ENCODE data around the gene SMIM41. TPM values are rescaled to one million over a fixed set of nuclear protein-coding genes. Genes with fewer than 3 reads are reported as not detected.

SMIM41 gene
- total RNA-seq, 1 donor from 2014 or later: 0.16 TPM

DNA sequence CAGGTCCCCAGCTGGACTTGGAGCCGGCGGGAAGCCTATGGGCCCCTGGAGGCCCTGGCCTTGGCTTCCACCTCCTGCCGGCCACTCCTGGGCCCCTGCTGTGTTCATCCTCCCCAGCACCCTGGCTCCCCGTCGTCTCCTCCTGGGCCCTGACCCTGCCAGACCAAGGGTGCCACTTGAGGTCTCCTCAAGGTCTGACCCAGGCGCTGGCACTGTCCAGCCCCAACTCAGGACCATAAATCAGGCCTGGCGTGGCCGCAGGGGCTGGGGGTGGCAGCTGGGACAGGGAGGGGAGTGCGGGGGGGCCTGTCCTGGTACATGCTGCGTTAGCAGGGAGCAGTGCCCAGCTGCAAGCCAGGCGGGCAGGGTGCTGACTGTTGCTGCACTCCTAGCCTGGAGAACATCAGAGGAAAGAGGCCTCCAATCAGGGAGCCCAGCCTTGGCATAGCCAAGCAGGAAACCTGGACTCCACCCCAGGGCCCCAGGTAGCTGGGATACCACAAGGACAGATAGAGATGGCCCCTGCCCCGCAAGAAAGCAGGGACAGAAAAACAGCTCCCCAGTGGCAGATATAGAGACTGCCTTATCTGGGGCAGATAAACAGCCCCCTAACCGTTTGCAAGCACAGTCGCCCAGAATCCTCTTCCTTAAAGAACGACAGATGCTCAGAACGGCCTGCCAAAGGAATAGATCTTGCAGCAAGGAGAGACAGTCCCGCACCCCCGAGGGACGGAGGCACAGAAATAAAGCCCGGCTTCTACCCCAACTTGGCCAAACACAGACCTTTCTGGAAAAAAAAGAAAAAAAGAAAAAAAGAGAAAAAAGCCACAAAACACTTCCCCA lies 16.2 kb upstream of the SMIM41 start:
- Mint-ChIP-seq H3K4me1 (no peaks in the 10 kb centered on the region), H3K4me3 (no peak overlapping the region), H3K36me3 (no peaks in the 10 kb centered on the region), H3K27ac (peak overlapping the region; percentile 14), H3K9me3 (no peaks in the 10 kb centered on the region), H3K27me3 (ENCODE audit: low read depth) (peaks cover 33% of the 10 kb centered on the region)
- no peak for TF ChIP-seq CTCF (IDR thresholded peaks at IDR 0.05; ENCODE audit: unreplicated experiment)
- no peak for DNase-seq (ENCODE audit: low spot score in 2 of 2, unreplicated experiment in 2 of 2)

- Mint-ChIP-seq H3K9me3 (no peaks in the 10 kb centered on the region), H3K4me1 (no peaks in the 10 kb centered on the region), H3K36me3 (no peaks in the 10 kb centered on the region), H3K27ac (peak overlapping the region; percentile 14), H3K4me3 (no peak overlapping the region), H3K27me3 (ENCODE audit: low read depth) (peaks cover 33% of the 10 kb centered on the region)
- TF ChIP-seq CTCF (IDR thresholded peaks at IDR 0.05; ENCODE audit: unreplicated experiment): no peak
- no peak for DNase-seq (ENCODE audit: low spot score in 2 of 2, unreplicated experiment in 2 of 2)
Measured at GRCh38 chr12:52063981-52064649, 15.4 kb upstream of the SMIM41 start.

GRCh38 chr12:52066346-52067080 lies 13.0 kb upstream of the SMIM41 start:
- Mint-ChIP-seq H3K36me3 (no peaks in the 10 kb centered on the region), H3K9me3 (no peaks in the 10 kb centered on the region), H3K4me1 (peaks cover 14% of the 10 kb centered on the region), H3K27ac (no peak overlapping the region), H3K4me3 (no peak overlapping the region), H3K27me3 (ENCODE audit: low read depth) (peaks cover 33% of the 10 kb centered on the region)
- no peak for TF ChIP-seq CTCF (IDR thresholded peaks at IDR 0.05; ENCODE audit: unreplicated experiment)
- DNase-seq (ENCODE audit: low spot score in 2 of 2, unreplicated experiment in 2 of 2): no peak

- no peak overlapping the region for H3K27ac Mint-ChIP-seq
- no peaks in the 10 kb centered on the region for H3K36me3 Mint-ChIP-seq
- H3K4me1 Mint-ChIP-seq: peaks cover 17% of the 10 kb centered on the region
- H3K27me3 Mint-ChIP-seq (ENCODE audit: low read depth): peaks cover 33% of the 10 kb centered on the region
- no peaks in the 10 kb centered on the region for H3K9me3 Mint-ChIP-seq
- H3K4me3 Mint-ChIP-seq: no peak overlapping the region
- DNase-seq (ENCODE audit: low spot score in 2 of 2, unreplicated experiment in 2 of 2): no peak
- TF ChIP-seq CTCF (IDR thresholded peaks at IDR 0.05; ENCODE audit: unreplicated experiment): no peak
Measured at GRCh38 chr12:52067081-52067374, 12.5 kb upstream of the SMIM41 start.

GRCh38 chr12:52069327-52070184 lies 9.9 kb upstream of the SMIM41 start, which contains the start of gene ATG101:
TSS of gene ATG101 (plus strand) at chr12:52069978. CDS start at chr12:52073651, 3,673 bp downstream.
- no peak for TF ChIP-seq CTCF (IDR thresholded peaks at IDR 0.05; ENCODE audit: unreplicated experiment)

More at GRCh38 chr12:52069327-52070184, 9.9 kb upstream of the SMIM41 start, which contains the start of gene ATG101:
- Mint-ChIP-seq H3K4me1 (peaks cover 32% of the 10 kb centered on the region), H3K27ac (peak within 1 kb of the TSS; percentile 98), H3K36me3 (peaks cover 15% of the 10 kb centered on the region), H3K27me3 (ENCODE audit: low read depth) (peaks cover 27% of the 10 kb centered on the region), H3K4me3 (peak within 1 kb of the TSS; percentile 90), H3K9me3 (no peaks in the 10 kb centered on the region)
- DNase-seq (ENCODE audit: low spot score in 2 of 2, unreplicated experiment in 2 of 2): peak; percentile 78 to 88

Data from mesothelial cell of epicardium (in vitro differentiated cells).